GM12878 (cell line): ENCODE data around the gene MBNL1. TPM values are rescaled to one million over a fixed set of nuclear protein-coding genes. Genes with fewer than 3 reads are reported as not detected.

Source experiments
- ATF7 ChIP-seq: fragments of 450-650 bp; IDR thresholded peaks from 2 replicates; pipeline ENCODE4 v1.6.1; 2016; ENCODE audit warnings: low read depth, mild to moderate bottlenecking
- CHD2 ChIP-seq: IDR thresholded peaks from 2 replicates; pipeline ENCODE4 v1.6.1; 2011; ENCODE audit warnings: low read depth, low read length, improper control_type of control experiment, borderline replicate concordance
- CHD4 ChIP-seq: fragments of 200-600 bp; sonication (generic); IDR thresholded peaks from 2 replicates; pipeline ENCODE4 v1.6.1; 2016; ENCODE audit warnings: mild to moderate bottlenecking
- CREB1 ChIP-seq: IDR thresholded peaks from 2 replicates; pipeline ENCODE4 v1.6.1; 2012; ENCODE audit warnings: low read depth, mild to moderate bottlenecking, inconsistent platforms
- ELK1 ChIP-seq: IDR thresholded peaks from 2 replicates; pipeline ENCODE4 v1.6.1; 2012; ENCODE audit warnings: low read depth, low read length, improper control_type of control experiment
- FOS ChIP-seq: IDR thresholded peaks from 3 replicates; pipeline ENCODE4 v1.6.1; 2011; ENCODE audit warnings: borderline replicate concordance; ENCODE audit not compliant: insufficient read length; ENCODE audit errors: extremely low read depth
- FOXK2 ChIP-seq: fragments of 450-650 bp; IDR thresholded peaks from 2 replicates; pipeline ENCODE4 v1.6.1; 2017; ENCODE audit warnings: mild to moderate bottlenecking, moderate library complexity
- JUND ChIP-seq: IDR thresholded peaks from 2 replicates; pipeline ENCODE4 v1.6.1; 2012; ENCODE audit warnings: low read depth, mild to moderate bottlenecking, low read length, improper control_type of control experiment, moderate library complexity
- MEF2B ChIP-seq: fragments of 450-650 bp; IDR thresholded peaks from 2 replicates; pipeline ENCODE4 v1.6.1; 2018; ENCODE audit warnings: mild to moderate bottlenecking, moderate library complexity; ENCODE audit not compliant: partially characterized antibody, poor library complexity, severe bottlenecking
- MTA3 ChIP-seq: IDR thresholded peaks from 2 replicates; pipeline ENCODE4 v1.6.1; 2012; ENCODE audit warnings: low read length, inconsistent platforms, borderline replicate concordance
- NR2C2 ChIP-seq: IDR thresholded peaks from 2 replicates; pipeline ENCODE4 v1.6.1; 2011; ENCODE audit warnings: borderline replicate concordance, low read depth; ENCODE audit not compliant: control insufficient read depth, insufficient read length
- RBBP5 ChIP-seq: fragments of 200-600 bp; sonication (generic); conservative IDR thresholded peaks from 2 replicates; pipeline ENCODE4 v1.6.1; 2016
- SMAD1 ChIP-seq: fragments of 450-650 bp; IDR thresholded peaks from 2 replicates; pipeline ENCODE4 v1.6.1; 2018; ENCODE audit warnings: mild to moderate bottlenecking, low read depth; ENCODE audit not compliant: partially characterized antibody
- polyA plus RNA-seq, 11 experiments: library from polyadenylated mRNA; depleted of rRNA in 4 of 11; unstranded in 6 of 11; stranded (reverse) in 5 of 11; fragments of >200 nt; fragmentation: Nextera tagmentation in 4 of 11; fragmentation: Illumina TruSeq in 1 of 11; extraction: Ambion mirVana in 4 of 11; extraction: Trizol in 1 of 11; gene quantifications; 1 replicate in 1 of 11; 2 replicates in 10 of 11; pipeline versions ENCODE4 v1.2.1 to v1.2.3, GENCODE V29; 2011 to 2016; ENCODE audit warnings: inconsistent platforms in 2 of 11, missing spikeins in 2 of 11, low read depth in 1 of 11
- total RNA-seq, 4 experiments: library from RNA; depleted of rRNA in 3 of 4; stranded (reverse); fragments of >200 nt in 3 of 4; fragmentation: Illumina TruSeq in 1 of 4; extraction: Trizol in 1 of 4; gene quantifications; 2 replicates each; pipeline versions ENCODE4 v1.2.1 to v1.2.3, GENCODE V29; 2013 to 2021
- TF ChIP-seq, protein P1 (sequence below): fragments of 150-350 bp; IDR thresholded peaks from 2 replicates; pipeline ENCODE4 v1.6.1; 2014; ENCODE audit warnings: mild to moderate bottlenecking, low read depth, low read length
- TF ChIP-seq, protein P2 (sequence below): fragments of 450-650 bp; formaldehyde crosslinking; IDR thresholded peaks from 2 replicates; pipeline ENCODE4 v1.5.0; 2022; ENCODE audit warnings: mild to moderate bottlenecking, missing genetic modification characterization
- TF ChIP-seq, protein P3 (sequence below): IDR thresholded peaks from 2 replicates; pipeline ENCODE4 v1.6.1; 2011; ENCODE audit warnings: low read depth, low read length, improper control_type of control experiment, borderline replicate concordance
- TF ChIP-seq, protein P4 (sequence below): IDR thresholded peaks from 2 replicates; pipeline ENCODE4 v1.6.1; 2011; ENCODE audit warnings: borderline replicate concordance, low read depth, mild to moderate bottlenecking, moderate library complexity, mixed read lengths, low read length; ENCODE audit not compliant: insufficient read depth; ENCODE audit errors: extremely low read length
- TF ChIP-seq, protein P5 (sequence below): fragments of 450-650 bp; IDR thresholded peaks from 2 replicates; pipeline ENCODE4 v1.6.1; 2017; ENCODE audit warnings: mild to moderate bottlenecking, moderate library complexity

The MBNL1 gene
- total and polyA plus RNA-seq, 10 of the 15 experiments (the other 5 are each of a cell fraction or from before 2014, with no cell fraction given), result 59.6 to 337 (median 143) TPM

DNA sequence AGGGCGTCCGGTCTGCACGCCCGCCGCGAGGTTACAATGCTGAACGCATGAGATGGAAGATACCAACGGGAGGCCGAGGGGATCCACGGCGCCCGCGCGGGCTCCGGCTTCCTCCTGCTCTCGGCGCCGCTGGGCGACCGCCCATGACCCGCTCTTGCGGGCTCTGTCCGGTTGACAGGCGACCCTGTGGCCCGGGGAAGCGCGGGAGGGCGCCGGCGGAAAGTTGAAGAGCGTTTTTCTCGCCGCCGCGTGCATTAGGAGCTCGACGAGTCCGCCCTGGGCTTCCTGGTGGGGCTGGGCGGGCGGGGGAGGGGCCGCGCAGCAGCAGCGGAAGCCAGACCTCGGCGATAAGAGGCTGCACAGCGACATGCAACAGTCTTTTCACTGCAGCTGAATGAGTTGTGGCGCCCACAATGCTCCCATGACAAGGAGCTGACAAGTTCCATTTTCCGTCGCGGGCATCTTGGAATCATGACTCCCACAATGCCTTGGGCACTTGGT lies at the start of gene MBNL1 (continued):
- TF ChIP-seq, protein P1, sequence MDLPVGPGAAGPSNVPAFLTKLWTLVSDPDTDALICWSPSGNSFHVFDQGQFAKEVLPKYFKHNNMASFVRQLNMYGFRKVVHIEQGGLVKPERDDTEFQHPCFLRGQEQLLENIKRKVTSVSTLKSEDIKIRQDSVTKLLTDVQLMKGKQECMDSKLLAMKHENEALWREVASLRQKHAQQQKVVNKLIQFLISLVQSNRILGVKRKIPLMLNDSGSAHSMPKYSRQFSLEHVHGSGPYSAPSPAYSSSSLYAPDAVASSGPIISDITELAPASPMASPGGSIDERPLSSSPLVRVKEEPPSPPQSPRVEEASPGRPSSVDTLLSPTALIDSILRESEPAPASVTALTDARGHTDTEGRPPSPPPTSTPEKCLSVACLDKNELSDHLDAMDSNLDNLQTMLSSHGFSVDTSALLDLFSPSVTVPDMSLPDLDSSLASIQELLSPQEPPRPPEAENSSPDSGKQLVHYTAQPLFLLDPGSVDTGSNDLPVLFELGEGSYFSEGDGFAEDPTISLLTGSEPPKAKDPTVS, result no peak
- TF ChIP-seq ELK1 (no peak), JUND (peak; percentile 92), CHD4 (no peak), FOS (no peak), FOXK2 (no peak), CREB1 (peak; percentile 28), MTA3 (no peak), NR2C2 (no peak), CHD2 (no peak), MEF2B (no peak), SMAD1 (no peak), RBBP5 (no peak), ATF7 (peak; percentile 95)
- TF ChIP-seq, protein P2, sequence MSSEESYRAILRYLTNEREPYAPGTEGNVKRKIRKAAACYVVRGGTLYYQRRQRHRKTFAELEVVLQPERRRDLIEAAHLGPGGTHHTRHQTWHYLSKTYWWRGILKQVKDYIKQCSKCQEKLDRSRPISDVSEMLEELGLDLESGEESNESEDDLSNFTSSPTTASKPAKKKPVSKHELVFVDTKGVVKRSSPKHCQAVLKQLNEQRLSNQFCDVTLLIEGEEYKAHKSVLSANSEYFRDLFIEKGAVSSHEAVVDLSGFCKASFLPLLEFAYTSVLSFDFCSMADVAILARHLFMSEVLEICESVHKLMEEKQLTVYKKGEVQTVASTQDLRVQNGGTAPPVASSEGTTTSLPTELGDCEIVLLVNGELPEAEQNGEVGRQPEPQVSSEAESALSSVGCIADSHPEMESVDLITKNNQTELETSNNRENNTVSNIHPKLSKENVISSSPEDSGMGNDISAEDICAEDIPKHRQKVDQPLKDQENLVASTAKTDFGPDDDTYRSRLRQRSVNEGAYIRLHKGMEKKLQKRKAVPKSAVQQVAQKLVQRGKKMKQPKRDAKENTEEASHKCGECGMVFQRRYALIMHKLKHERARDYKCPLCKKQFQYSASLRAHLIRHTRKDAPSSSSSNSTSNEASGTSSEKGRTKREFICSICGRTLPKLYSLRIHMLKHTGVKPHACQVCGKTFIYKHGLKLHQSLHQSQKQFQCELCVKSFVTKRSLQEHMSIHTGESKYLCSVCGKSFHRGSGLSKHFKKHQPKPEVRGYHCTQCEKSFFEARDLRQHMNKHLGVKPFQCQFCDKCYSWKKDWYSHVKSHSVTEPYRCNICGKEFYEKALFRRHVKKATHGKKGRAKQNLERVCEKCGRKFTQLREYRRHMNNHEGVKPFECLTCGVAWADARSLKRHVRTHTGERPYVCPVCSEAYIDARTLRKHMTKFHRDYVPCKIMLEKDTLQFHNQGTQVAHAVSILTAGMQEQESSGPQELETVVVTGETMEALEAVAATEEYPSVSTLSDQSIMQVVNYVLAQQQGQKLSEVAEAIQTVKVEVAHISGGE (CRISPR knock-in tag), result no peak
- TF ChIP-seq, protein P3, sequence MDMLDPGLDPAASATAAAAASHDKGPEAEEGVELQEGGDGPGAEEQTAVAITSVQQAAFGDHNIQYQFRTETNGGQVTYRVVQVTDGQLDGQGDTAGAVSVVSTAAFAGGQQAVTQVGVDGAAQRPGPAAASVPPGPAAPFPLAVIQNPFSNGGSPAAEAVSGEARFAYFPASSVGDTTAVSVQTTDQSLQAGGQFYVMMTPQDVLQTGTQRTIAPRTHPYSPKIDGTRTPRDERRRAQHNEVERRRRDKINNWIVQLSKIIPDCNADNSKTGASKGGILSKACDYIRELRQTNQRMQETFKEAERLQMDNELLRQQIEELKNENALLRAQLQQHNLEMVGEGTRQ, result no peak
- TF ChIP-seq, protein P4, sequence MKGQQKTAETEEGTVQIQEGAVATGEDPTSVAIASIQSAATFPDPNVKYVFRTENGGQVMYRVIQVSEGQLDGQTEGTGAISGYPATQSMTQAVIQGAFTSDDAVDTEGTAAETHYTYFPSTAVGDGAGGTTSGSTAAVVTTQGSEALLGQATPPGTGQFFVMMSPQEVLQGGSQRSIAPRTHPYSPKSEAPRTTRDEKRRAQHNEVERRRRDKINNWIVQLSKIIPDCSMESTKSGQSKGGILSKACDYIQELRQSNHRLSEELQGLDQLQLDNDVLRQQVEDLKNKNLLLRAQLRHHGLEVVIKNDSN, result no peak
- TF ChIP-seq, protein P5, sequence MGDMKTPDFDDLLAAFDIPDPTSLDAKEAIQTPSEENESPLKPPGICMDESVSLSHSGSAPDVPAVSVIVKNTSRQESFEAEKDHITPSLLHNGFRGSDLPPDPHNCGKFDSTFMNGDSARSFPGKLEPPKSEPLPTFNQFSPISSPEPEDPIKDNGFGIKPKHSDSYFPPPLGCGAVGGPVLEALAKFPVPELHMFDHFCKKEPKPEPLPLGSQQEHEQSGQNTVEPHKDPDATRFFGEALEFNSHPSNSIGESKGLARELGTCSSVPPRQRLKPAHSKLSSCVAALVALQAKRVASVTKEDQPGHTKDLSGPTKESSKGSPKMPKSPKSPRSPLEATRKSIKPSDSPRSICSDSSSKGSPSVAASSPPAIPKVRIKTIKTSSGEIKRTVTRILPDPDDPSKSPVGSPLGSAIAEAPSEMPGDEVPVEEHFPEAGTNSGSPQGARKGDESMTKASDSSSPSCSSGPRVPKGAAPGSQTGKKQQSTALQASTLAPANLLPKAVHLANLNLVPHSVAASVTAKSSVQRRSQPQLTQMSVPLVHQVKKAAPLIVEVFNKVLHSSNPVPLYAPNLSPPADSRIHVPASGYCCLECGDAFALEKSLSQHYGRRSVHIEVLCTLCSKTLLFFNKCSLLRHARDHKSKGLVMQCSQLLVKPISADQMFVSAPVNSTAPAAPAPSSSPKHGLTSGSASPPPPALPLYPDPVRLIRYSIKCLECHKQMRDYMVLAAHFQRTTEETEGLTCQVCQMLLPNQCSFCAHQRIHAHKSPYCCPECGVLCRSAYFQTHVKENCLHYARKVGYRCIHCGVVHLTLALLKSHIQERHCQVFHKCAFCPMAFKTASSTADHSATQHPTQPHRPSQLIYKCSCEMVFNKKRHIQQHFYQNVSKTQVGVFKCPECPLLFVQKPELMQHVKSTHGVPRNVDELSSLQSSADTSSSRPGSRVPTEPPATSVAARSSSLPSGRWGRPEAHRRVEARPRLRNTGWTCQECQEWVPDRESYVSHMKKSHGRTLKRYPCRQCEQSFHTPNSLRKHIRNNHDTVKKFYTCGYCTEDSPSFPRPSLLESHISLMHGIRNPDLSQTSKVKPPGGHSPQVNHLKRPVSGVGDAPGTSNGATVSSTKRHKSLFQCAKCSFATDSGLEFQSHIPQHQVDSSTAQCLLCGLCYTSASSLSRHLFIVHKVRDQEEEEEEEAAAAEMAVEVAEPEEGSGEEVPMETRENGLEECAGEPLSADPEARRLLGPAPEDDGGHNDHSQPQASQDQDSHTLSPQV, result 0 out of 2 replicates have a peak, but pooled peaks have one; percentile 49
